ENCODE data around the gene NLRP5.
A peak's percentile ranks its signal among the peaks of the same experiment; 100 is the strongest.

The NLRP5 gene

DNA sequence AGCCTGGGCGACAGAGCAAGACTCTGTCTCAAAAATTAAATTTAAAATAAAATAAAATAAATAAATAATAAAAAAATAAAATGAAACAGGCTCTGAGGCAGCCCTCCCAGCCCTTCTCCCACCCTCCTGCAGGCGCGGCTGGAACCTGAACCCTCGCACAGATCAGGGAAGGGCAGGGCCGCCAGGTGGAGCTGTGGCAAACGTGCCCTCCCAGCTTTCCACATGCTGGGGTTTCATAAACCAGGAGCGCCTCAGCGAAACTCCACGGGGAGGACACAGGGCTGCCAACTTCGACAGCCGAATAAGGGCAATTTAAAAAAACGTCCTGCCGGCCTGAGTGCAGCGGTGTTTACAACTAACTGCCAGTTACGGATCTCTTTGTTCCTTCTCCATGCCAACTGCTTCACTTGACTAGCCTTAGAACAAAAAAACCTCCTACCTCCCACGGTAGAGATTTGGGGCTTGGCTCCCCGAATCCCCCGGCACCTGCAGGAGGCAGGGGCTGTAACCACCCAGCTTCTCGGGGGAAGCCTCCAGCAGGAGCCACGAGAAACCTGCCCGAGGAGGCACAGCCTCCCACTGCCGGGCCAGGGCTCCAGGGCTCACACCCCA lies 118.6 kb downstream of the NLRP5 start (continued):
- TF ChIP-seq ZNF366 (tag by site-specific recombination; conservative IDR thresholded peaks at IDR 0.05) (no peak), ZNF48 (tag by site-specific recombination; IDR thresholded peaks at IDR 0.05) (no peak), ZNF112 (tag by site-specific recombination; IDR thresholded peaks at IDR 0.05) (no peak), MZF1 (tag by site-specific recombination; IDR thresholded peaks at IDR 0.05; ENCODE audit: borderline replicate concordance) (0 out of 2 replicates have a peak, but pooled peaks have one; percentile 52), ZNF132 (tag by site-specific recombination; IDR thresholded peaks at IDR 0.05; ENCODE audit: borderline replicate concordance) (no peak), ZBTB21 (tag by site-specific recombination; IDR thresholded peaks at IDR 0.05) (no peak), ZNF629 (tag by site-specific recombination; IDR thresholded peaks at IDR 0.05) (no peak), ZNF155 (tag by site-specific recombination; IDR thresholded peaks at IDR 0.05) (no peak), ZBTB8A (tag by site-specific recombination; IDR thresholded peaks at IDR 0.05) (peak; percentile 40; the same call in 1 of the 2 replicates), ZNF621 (tag by site-specific recombination; IDR thresholded peaks at IDR 0.05) (no peak), ZNF670 (tag by site-specific recombination; IDR thresholded peaks at IDR 0.05; ENCODE audit: low read depth) (no peak), ZNF114 (tag by site-specific recombination; IDR thresholded peaks at IDR 0.05) (no peak), ZNF560 (tag by site-specific recombination; IDR thresholded peaks at IDR 0.05; ENCODE audit: borderline replicate concordance) (no peak), ZNF501 (tag by site-specific recombination; IDR thresholded peaks at IDR 0.05) (no peak), KLF8 (tag by site-specific recombination; IDR thresholded peaks at IDR 0.05) (no peak), SCRT1 (tag by site-specific recombination; IDR thresholded peaks at IDR 0.05; ENCODE audit: borderline replicate concordance) (no peak), ZNF776 (tag by site-specific recombination; IDR thresholded peaks at IDR 0.05; ENCODE audit: borderline replicate concordance) (no peak), ZNF677 (tag by site-specific recombination; IDR thresholded peaks at IDR 0.05) (no peak), ZNF274 (IDR thresholded peaks at IDR 0.05; ENCODE audit: low read length) (no peak), ZNF274 (tag by site-specific recombination; IDR thresholded peaks at IDR 0.05; ENCODE audit: borderline replicate concordance) (no peak), OSR2 (tag by site-specific recombination; IDR thresholded peaks at IDR 0.05) (0 out of 2 replicates have a peak, but pooled peaks have one; percentile 20), MEIS1 (CRISPR knock-in tag; IDR thresholded peaks at IDR 0.05; ENCODE audit: borderline replicate concordance) (no peak), ZFP41 (tag by site-specific recombination; IDR thresholded peaks at IDR 0.05; ENCODE audit: borderline replicate concordance) (no peak), ZNF354C (tag by site-specific recombination; IDR thresholded peaks at IDR 0.05; ENCODE audit: borderline replicate concordance, low read depth) (no peak), ZNF747 (tag by site-specific recombination; IDR thresholded peaks at IDR 0.05) (no peak), ZBTB20 (tag by site-specific recombination; IDR thresholded peaks at IDR 0.05) (peak; percentile 14; the same call in 1 of the 2 replicates), EGR2 (tag by site-specific recombination; IDR thresholded peaks at IDR 0.05; ENCODE audit: low read depth) (no peak), ZNF514 (tag by site-specific recombination; IDR thresholded peaks at IDR 0.05) (no peak), ZNF138 (tag by site-specific recombination; IDR thresholded peaks at IDR 0.05; ENCODE audit: borderline replicate concordance) (no peak)
- TF ChIP-seq, protein P1, sequence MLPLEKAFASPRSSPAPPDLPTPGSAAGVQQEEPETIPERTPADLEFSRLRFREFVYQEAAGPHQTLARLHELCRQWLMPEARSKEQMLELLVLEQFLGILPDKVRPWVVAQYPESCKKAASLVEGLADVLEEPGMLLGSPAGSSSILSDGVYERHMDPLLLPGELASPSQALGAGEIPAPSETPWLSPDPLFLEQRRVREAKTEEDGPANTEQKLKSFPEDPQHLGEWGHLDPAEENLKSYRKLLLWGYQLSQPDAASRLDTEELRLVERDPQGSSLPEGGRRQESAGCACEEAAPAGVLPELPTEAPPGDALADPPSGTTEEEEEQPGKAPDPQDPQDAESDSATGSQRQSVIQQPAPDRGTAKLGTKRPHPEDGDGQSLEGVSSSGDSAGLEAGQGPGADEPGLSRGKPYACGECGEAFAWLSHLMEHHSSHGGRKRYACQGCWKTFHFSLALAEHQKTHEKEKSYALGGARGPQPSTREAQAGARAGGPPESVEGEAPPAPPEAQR (tag by site-specific recombination; IDR thresholded peaks at IDR 0.05), result no peak
- TF ChIP-seq, protein P2, sequence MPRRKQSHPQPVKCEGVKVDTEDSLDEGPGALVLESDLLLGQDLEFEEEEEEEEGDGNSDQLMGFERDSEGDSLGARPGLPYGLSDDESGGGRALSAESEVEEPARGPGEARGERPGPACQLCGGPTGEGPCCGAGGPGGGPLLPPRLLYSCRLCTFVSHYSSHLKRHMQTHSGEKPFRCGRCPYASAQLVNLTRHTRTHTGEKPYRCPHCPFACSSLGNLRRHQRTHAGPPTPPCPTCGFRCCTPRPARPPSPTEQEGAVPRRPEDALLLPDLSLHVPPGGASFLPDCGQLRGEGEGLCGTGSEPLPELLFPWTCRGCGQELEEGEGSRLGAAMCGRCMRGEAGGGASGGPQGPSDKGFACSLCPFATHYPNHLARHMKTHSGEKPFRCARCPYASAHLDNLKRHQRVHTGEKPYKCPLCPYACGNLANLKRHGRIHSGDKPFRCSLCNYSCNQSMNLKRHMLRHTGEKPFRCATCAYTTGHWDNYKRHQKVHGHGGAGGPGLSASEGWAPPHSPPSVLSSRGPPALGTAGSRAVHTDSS (tag by site-specific recombination; IDR thresholded peaks at IDR 0.05), result no peak
- TF ChIP-seq, protein P3, sequence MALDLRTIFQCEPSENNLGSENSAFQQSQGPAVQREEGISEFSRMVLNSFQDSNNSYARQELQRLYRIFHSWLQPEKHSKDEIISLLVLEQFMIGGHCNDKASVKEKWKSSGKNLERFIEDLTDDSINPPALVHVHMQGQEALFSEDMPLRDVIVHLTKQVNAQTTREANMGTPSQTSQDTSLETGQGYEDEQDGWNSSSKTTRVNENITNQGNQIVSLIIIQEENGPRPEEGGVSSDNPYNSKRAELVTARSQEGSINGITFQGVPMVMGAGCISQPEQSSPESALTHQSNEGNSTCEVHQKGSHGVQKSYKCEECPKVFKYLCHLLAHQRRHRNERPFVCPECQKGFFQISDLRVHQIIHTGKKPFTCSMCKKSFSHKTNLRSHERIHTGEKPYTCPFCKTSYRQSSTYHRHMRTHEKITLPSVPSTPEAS (tag by site-specific recombination; IDR thresholded peaks at IDR 0.05), result no peak
- TF ChIP-seq, protein P4, sequence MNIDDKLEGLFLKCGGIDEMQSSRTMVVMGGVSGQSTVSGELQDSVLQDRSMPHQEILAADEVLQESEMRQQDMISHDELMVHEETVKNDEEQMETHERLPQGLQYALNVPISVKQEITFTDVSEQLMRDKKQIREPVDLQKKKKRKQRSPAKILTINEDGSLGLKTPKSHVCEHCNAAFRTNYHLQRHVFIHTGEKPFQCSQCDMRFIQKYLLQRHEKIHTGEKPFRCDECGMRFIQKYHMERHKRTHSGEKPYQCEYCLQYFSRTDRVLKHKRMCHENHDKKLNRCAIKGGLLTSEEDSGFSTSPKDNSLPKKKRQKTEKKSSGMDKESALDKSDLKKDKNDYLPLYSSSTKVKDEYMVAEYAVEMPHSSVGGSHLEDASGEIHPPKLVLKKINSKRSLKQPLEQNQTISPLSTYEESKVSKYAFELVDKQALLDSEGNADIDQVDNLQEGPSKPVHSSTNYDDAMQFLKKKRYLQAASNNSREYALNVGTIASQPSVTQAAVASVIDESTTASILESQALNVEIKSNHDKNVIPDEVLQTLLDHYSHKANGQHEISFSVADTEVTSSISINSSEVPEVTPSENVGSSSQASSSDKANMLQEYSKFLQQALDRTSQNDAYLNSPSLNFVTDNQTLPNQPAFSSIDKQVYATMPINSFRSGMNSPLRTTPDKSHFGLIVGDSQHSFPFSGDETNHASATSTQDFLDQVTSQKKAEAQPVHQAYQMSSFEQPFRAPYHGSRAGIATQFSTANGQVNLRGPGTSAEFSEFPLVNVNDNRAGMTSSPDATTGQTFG (tag by site-specific recombination; IDR thresholded peaks at IDR 0.05; ENCODE audit: borderline replicate concordance), result no peak
- TF ChIP-seq, protein P5, sequence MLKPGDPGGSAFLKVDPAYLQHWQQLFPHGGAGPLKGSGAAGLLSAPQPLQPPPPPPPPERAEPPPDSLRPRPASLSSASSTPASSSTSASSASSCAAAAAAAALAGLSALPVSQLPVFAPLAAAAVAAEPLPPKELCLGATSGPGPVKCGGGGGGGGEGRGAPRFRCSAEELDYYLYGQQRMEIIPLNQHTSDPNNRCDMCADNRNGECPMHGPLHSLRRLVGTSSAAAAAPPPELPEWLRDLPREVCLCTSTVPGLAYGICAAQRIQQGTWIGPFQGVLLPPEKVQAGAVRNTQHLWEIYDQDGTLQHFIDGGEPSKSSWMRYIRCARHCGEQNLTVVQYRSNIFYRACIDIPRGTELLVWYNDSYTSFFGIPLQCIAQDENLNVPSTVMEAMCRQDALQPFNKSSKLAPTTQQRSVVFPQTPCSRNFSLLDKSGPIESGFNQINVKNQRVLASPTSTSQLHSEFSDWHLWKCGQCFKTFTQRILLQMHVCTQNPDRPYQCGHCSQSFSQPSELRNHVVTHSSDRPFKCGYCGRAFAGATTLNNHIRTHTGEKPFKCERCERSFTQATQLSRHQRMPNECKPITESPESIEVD (tag by site-specific recombination; IDR thresholded peaks at IDR 0.05), result no peak
